ENCODE results near the gene CACNA1H.
"Not testable (repeated sequence)": the region's sequence is repeated elsewhere in the genome, so short reads cannot be mapped to it uniquely, and the experiment has no call there.

The CACNA1H gene

GRCh38 chr16:1230471-1231212, 77.7 kb downstream of the CACNA1H start:
- DNase-seq, result not testable (repeated sequence)

- not testable (repeated sequence) for DNase-seq
These were observed 78.4 kb downstream of the CACNA1H start for GRCh38 chr16:1231301-1231700.

- DNase-seq, result not testable (repeated sequence)
These were observed 79.3 kb downstream of the CACNA1H start for GRCh38 chr16:1232049-1232748.

DNA sequence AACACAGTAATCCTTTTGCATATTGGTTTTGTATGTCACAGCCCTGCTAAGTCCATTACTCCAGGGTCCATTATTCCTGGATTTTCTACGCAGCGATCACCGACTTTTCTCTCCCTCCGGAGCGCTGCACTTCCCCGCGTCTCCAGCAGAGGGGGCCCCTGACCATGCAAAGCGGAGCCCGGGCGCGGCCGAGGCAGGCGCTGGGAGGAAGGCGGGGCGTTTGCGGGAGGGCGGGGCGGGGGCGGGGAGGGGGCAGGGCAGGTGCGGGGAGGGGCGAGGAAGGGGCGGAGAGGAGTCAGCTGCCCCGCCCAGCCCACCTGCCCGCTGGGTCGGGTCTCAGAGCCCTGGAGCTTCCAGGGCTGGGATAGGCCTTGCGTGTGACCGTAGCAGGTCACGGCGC, 83.8 kb downstream of the CACNA1H start:
- DNase-seq, result not testable (repeated sequence)

DNA sequence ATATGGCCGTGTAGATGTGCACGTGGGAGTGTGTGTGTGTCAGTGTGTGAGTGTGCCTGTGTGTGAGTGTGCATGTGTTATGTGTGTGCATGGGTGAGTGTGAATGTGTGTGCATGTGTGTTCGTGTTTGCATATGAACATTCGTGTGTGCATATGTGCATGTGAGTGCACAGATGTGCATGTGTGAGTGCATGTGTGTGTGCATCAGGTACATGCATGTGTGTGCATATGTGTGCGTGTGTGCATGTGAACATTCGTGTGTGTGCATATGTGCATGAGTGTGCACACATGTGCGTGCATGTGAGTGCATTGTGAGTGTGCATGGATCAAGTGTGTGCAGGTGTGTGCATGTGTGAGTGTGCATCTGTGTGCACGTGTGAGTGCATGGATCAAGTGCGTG, 85.1 kb downstream of the CACNA1H start:
- DNase-seq, result no peak

DNA sequence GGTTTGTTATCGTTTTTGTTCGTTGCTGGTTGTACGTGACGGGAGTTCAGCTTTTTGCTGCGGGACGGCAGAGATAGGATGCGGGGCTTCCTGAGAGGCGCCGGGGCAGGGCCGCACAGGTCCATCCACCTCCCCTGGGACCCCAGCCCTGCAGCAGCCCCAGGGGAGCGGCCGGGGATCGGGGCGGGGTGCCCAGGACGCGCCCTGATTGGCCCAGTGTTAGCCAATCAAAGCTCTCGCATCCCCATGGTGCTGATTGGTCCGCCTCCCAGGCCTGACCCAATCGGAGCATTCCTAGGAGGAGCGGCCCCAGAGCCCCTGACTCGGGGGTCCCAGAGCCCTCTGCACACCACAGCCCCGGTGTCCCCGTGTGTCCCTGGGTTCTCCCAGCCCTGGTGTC, 86.0 kb downstream of the CACNA1H start:
- not testable (repeated sequence) for DNase-seq

DNA sequence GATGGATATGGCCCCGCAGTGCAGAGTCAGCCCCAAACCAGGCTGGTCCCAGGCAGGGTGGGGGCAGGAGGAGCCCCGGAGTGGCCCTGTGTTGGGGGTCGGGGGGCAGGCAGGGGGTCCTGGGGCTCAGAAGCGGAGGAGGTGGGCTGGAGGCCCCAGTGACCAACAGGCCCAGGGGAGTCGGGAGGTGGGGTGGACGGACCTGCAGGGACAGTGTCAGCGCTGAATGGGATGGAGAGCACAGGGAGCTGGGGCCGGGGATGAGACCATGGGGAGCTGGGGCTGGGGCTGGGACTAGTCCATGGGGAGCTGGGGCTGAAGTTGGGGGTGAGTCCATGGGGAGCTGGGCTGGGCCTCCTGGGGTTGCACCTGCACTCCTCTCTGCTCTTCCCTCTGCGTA, 86.7 kb downstream of the CACNA1H start:
- DNase-seq, result not testable (repeated sequence)

DNA sequence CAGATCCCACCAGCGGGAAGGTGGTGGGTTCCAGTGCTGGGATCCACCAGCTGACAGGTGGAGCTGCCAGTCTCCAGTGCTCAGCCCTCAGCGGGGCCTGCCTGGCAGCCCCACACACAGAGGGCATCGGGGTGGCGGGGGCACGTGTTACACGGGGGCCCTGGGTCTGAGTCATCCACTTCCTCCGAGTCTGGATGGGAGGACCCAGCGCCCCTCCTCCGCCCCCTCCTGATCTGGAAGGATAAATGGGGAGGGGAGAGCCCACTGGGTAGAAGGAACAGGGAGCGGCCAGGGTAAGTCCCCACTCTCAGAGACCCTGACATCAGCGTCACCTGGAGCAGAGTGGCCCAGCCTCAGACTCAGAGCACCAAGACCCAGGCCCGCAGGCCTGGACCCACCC, 87.5 kb downstream of the CACNA1H start, which contains the start of gene TPSAB1:
Gene TPSAB1, plus strand, starts transcription at position 270 of the 400 bp plus-strand sequence. CDS start 234 bp downstream, outside the sequence.
- DNase-seq, result not testable (repeated sequence)

- DNase-seq, result not testable (repeated sequence)
These were observed 88.2 kb downstream of the CACNA1H start for GRCh38 chr16:1241081-1241480.

DNA sequence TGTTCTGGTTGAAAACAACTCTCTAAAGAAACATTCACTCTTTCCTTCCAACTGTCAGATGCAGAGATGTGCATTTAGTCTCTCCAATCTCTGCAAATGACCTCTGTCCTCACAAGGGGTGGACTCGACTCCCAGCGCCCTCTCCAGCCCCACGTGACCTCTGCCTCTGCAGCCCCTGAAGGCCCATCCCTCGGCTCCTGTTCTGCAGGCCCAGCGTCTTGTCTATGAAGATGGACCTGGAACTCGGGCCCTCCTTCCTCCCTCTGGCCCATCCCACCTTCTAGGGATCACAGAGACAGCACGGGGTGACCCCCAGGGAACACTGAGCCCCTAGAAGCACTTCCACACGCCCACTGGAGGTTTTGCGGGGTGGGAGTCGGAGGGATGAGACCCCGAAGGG, 90.5 kb downstream of the CACNA1H start:
- DNase-seq, result not testable (repeated sequence)

GRCh38 chr16:1243907-1244850, 91.3 kb downstream of the CACNA1H start:
- DNase-seq, result not testable (repeated sequence)

DNA sequence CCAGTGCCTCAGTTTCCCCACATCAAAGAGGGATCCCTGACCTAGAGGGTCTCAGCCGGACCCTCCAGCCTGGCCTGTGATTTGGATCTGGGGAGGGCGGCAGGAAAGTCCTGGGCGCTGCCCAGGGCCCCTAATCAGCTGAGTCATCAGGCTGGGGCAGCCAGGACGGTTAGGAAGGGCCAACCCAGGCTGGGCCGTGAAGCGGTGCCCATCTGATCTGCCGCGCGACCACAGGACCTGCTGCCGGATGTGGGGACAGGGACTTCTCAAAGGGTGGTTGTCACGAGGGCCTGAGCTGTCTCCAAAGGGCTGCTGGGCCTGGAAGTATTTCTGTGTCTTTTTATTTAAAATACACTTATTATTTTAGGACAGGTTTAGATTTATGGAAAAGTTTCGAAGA, 92.0 kb downstream of the CACNA1H start:
- no peak for DNase-seq

DNA sequence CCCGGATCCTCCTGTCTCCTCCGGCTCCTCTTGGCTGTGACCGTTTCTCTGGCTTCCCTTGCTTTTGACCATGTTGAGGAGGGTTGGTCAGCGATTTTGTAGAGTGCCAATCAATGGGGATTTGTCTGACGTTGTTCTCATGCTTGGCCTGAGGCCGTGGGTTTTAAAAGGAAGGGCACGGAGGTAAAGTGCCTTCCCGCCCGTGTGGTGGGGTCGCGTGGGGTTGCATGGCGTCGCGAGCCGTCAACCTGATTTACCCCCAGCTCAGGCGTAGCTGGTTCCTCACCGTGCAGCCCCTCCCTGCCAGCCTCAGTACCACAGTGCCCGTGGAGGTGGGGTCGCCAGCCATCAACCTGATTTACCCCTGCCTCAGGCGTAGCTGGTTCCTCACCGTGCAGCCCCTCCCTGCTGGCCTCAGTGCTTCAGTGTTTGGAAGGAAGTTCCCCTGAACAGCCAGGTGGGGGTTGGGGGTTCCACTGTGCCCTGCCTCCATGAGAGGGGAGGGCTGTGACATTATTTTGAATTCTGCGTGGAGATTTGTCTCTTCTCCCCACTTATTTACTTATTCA, 92.6 kb downstream of the CACNA1H start:
- no peak for DNase-seq

GRCh38 chr16:1247903-1248537, 95.1 kb downstream of the CACNA1H start:
- not testable (repeated sequence) for DNase-seq

GRCh38 chr16:1249031-1249755, 96.3 kb downstream of the CACNA1H start:
- DNase-seq, result not testable (repeated sequence)

GRCh38 chr16:1253701-1254364, 100.9 kb downstream of the CACNA1H start:
- DNase-seq, result not testable (repeated sequence)

- not testable (repeated sequence) for DNase-seq
These were observed 101.9 kb downstream of the CACNA1H start for GRCh38 chr16:1254821-1255220.

DNA sequence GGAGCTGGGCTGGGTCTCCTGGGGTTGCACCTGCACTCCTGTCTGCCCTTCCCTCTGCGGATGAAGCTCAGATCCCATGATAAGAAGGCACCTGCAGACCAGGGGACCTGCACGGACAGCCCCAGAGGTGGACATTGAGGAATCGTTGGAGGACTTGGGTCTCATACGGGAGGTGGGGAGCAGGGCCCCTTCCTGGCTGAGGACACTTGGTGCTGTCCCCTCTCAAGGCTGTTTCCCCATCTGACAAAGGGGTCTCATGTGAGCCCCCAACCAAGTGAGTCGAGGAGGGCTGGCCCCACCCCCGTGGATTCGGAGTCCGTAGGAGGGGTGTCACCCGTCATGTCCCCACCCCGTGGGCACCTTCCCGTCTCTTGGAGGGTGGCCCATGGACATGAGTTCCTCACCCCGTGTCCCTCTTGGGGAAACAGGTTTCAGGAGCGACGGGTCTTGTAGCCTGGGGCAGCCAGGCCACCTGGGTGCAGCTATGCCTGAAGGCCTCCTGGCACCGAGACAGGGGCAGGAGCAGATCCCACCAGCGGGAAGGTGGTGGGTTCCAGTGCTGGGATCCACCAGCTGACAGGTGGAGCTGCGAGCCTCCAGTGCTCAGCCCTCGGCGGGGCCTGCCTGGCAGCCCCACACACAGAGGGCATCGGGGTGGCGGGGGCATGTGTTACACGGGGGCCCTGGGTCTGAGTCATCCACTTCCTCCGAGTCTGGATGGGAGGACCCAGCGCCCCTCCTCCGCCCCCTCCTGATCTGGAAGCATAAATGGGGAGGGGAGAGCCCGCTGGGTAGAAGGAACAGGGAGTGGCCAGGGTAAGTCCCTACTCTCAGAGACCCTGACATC, 102.6 kb downstream of the CACNA1H start, which contains the start of gene TPSD1:
Gene TPSD1, plus strand, starts transcription at position 794 of the 847 bp plus-strand sequence. CDS start 212 bp downstream, outside the sequence.
- DNase-seq, result not testable (repeated sequence)

DNA sequence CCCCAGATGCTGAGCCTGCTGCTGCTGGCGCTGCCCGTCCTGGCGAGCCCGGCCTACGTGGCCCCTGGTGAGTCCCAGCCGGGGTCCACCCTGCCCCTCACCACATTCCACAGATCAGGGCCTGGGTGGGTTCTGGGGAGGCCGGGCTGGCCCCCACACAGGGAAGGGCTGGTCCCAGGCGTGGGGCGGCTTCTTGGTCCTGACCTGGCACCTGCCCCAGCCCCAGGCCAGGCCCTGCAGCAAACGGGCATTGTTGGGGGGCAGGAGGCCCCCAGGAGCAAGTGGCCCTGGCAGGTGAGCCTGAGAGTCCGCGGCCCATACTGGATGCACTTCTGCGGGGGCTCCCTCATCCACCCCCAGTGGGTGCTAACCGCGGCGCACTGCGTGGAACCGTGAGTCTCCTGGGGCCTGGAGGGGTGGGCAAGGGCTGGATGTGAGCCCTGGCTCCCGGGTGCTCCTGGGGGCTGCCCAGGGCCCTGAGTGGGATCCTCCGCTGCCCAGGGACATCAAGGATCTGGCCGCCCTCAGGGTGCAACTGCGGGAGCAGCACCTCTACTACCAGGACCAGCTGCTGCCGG, 103.5 kb downstream of the CACNA1H start:
- not testable (repeated sequence) for DNase-seq
